IPS-NIHi7 (cell line): ENCODE measurements around the gene RRP12.
"Not testable (repeated sequence)": the region's sequence is repeated elsewhere in the genome, so short reads cannot be mapped to it uniquely, and the experiment has no call there.

Experiments
- DNase-seq: peaks from one replicate; pipeline ENCODE4 v3.0.0; 2012; ENCODE audit warnings: mixed read lengths; ENCODE audit errors: extremely low spot score

The RRP12 gene, protein sequence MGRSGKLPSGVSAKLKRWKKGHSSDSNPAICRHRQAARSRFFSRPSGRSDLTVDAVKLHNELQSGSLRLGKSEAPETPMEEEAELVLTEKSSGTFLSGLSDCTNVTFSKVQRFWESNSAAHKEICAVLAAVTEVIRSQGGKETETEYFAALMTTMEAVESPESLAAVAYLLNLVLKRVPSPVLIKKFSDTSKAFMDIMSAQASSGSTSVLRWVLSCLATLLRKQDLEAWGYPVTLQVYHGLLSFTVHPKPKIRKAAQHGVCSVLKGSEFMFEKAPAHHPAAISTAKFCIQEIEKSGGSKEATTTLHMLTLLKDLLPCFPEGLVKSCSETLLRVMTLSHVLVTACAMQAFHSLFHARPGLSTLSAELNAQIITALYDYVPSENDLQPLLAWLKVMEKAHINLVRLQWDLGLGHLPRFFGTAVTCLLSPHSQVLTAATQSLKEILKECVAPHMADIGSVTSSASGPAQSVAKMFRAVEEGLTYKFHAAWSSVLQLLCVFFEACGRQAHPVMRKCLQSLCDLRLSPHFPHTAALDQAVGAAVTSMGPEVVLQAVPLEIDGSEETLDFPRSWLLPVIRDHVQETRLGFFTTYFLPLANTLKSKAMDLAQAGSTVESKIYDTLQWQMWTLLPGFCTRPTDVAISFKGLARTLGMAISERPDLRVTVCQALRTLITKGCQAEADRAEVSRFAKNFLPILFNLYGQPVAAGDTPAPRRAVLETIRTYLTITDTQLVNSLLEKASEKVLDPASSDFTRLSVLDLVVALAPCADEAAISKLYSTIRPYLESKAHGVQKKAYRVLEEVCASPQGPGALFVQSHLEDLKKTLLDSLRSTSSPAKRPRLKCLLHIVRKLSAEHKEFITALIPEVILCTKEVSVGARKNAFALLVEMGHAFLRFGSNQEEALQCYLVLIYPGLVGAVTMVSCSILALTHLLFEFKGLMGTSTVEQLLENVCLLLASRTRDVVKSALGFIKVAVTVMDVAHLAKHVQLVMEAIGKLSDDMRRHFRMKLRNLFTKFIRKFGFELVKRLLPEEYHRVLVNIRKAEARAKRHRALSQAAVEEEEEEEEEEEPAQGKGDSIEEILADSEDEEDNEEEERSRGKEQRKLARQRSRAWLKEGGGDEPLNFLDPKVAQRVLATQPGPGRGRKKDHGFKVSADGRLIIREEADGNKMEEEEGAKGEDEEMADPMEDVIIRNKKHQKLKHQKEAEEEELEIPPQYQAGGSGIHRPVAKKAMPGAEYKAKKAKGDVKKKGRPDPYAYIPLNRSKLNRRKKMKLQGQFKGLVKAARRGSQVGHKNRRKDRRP (N-terminal part only)

DNA sequence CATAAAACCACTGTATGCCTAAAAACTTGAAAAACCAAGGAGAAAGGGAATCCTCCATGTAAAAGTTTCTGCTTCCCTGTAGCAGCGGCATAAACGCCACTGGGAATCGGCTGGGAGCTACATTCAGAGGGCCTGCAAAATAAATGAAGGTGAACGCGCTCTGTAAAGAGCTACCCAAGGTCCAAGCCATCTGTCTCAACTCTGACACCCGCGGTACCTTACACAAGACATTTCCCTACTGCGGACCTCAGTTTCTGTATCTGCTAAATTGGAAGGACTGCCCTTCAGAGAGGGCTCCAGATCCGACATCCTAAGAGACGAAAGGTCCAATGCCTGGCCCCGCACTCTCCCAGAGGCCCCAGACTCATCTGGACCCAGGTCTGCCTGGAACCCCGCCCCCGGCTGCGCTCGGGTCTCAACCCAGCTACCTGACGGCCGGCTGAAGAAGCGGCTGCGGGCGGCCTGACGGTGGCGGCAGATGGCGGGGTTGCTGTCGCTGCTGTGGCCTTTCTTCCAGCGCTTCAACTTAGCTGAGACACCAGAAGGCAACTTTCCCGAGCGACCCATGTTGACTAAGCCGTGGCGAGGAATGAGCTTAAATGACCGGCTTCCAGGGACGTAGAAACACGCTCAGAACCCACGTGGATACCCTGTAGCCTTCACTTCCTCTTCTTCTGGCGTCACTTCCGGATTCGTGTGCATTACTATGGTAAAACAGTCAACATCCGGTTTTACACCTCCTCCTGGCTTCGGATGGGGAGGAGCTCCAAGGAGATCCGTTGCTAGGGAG is at the start of gene RRP12:
TSS of gene RRP12 (minus strand) at position 676 of the 790 bp plus-strand sequence. CDS start at position 567, 109 bp downstream.
- DNase-seq: peak; percentile 98

DNA sequence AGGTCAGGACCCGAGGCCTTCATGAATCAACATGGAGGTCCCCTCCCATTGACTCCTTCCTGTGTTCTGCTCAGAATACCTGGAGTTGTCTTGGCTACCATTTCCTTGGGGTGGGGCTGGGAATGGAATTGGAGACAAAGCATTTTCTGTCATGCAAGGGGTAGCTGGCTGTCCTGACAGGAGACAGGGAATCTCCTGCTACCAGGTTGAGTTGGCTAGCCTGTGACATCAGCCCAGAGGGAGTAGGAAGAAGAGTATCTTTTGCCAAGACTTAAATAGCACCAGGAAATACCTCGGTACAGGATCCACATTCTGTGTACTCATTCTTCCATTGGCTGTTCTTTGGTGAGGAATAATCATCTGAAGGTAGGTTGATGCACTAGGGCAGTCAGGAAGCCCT is 49.7 kb upstream of the RRP12 start:
- DNase-seq: no peak

DNA sequence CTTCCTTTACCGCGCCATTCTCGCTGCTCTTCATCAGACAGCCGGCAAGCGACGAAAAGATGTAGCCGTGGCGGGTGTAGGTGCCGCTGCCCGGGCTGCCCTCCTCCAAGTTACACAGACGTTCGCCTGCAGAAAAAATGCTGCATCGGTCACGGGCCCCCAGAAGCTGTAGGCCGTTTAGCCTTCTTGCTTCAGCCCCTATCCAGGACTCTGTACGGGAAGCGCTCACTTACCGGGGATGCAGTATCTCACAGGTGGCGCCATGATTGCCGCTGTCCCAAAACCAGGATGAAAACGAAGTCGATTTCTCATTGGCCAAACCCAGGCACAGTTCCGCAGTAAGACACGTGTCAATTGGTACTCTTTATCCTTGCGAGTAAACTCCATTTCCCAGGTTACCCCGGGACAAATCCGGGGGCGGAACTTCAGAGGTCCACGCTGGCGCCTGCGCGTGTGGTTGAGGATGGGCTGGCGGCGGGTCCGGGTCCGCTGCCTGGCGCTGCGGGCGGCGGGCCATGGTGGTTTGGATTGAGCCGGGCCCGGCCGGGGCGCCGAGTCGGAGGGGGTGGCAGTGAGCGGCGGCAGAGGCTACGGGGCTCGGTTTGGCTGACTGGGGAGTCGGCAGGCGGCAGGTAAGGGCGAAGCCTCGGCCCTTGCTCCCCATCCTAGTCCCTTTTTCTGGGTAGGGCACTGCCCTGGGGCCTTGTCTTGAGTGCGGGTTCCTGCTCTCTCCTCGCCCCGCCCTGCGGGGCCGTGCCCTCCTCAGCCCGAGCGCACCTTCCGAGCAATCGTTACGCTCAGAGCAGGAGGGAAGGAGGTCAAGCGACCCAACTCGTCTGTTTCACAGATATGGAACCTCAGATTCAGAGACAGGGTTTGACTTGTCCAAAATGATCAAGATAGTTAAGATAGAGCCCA is 44.8 kb upstream of the RRP12 start, which contains the start of the genes EXOSC1 and ZDHHC16:
TSS of gene EXOSC1 (minus strand) at position 285 of the 918 bp plus-strand sequence. CDS start at position 264, 21 bp downstream.
TSS of gene ZDHHC16 (plus strand) at position 454 of the 918 bp plus-strand sequence. CDS start 5,501 bp downstream, outside the sequence.
- DNase-seq: peak; percentile 99

GRCh38 chr10:97445357-97445721 is 44.2 kb upstream of the RRP12 start:
- DNase-seq: no peak

GRCh38 chr10:97444212-97444611 is 43.1 kb upstream of the RRP12 start:
- no peak for DNase-seq

- no peak for DNase-seq
Observed at GRCh38 chr10:97442277-97442676, 41.1 kb upstream of the RRP12 start.

GRCh38 chr10:97435211-97435610 is 34.1 kb upstream of the RRP12 start:
- no peak for DNase-seq

GRCh38 chr10:97434557-97434956 is 33.4 kb upstream of the RRP12 start:
- no peak for DNase-seq

GRCh38 chr10:97434055-97434454 is 32.9 kb upstream of the RRP12 start:
- DNase-seq: no peak

DNA sequence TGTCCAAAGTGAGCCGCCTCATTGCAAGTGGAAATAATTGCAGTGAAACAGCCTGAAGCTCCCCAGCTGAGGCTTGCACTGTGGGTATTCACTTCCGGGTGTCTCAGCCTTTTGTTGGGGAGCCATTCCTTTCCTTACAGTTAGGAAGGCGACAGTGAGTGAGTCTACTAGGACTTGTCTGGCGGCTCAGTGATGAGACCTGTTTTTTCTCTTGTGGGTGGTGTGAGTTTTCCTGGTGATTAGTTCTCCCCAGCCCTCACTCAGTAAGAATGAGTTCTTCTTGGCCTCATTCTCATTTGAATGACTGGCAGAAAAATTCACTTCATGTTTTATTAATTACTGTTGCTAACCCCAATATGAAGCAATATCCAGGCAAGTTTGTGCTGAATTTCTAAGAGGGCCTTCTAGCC is 27.4 kb upstream of the RRP12 start:
- DNase-seq: no peak

GRCh38 chr10:97427571-97428179 is 26.5 kb upstream of the RRP12 start:
- DNase-seq: peak; percentile 64

DNA sequence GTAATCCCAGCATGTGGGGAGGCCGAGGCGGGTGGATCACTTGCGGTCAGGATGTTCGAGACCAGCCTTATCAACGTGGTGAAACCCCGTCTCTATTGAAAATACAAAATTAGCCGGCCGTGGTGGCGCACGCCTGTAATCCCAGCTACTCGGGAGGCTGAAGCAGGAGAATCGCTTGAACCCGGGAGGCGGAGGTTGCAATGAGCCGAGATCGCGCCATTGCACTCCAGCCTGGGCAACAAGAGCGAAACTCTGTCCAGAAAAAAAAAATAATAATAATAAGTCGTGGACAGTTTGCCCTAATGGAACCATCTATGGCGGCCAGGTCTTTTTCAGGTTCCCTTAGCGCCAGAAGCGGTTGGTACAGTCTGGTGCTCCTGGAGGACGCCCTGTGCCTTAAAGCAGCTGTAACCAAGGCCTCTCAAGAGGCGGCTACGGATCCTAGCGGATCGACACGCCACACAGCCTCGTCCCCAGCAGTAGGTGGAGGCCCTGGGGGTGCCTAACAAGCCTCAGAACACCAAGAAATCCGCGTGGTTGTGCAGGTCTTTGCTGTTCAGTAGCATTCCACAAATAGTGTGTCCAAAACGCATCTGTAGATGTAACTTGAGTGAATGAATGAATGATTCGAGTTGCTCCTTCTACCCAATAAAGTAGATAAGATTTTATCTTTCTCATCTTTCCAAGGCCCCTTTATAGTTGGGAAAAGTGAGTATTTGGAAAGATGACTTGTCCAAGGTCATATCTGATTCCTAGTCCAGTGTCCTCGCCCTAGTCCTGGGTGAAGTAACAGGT is 25.8 kb upstream of the RRP12 start:
- no peak for DNase-seq

- peak; percentile 99 for DNase-seq
Observed at GRCh38 chr10:97425964-97426775, 25.0 kb upstream of the RRP12 start, which contains the start of gene PGAM1. TSS of gene PGAM1 (plus strand) at chr10:97426191. CDS start at chr10:97426308, 117 bp downstream.

DNA sequence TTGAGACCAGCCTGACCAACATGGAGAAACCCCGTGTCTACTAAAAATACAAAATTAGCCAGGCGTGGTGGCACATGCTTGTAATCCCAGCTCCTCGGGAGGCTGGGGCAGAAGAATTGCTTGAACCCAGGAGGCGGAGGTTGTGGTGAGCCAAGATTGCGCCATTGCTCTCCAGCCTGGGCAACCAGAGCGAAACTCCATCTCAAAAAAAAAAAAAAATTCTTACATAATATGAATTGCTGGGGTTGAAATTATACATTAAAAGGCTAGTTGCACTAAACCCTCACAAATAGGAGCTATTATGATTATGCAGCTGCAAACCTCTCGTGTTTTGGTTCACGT is 22.6 kb upstream of the RRP12 start:
- not testable (repeated sequence) for DNase-seq

DNA sequence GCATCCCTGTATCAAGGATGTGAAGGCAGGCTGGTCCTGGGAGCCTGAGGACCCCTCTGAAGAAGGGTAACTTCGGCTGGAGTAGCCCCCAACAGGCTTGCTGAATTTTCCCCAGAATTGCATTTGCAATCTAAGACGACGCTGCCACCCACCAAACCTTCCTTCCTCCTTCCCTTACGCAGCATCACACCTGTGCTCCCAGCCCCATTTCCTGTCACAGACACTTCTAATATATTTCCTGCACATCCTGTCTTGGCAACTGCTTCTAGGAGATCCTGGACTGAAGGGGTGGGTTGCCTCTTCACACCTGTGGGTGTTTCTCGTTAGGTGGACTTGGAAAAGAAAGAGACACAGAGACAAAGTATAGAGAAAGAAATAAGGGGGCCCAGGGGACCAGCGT is 15.4 kb upstream of the RRP12 start:
- no peak for DNase-seq

DNA sequence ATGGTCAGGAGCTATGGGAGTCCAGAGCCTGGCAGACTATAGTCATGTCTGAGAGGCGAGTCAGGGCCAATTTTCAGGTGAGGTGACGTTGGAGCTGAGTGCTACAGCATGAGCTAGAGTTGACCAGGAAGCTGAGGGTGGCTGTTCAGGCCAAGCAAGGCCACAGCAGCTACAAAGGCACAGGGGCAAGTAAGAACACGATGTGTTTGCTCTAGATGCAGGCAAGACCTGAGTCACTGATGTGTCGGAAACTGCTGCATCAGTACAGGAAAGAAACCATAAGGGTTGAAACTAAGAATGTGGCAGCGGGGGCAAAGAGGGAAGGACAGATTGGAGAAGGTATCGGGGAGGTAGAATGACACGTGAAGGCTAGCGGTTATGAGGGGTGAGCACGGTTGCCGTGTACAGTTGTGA is 11.8 kb upstream of the RRP12 start:
- no peak for DNase-seq

DNA sequence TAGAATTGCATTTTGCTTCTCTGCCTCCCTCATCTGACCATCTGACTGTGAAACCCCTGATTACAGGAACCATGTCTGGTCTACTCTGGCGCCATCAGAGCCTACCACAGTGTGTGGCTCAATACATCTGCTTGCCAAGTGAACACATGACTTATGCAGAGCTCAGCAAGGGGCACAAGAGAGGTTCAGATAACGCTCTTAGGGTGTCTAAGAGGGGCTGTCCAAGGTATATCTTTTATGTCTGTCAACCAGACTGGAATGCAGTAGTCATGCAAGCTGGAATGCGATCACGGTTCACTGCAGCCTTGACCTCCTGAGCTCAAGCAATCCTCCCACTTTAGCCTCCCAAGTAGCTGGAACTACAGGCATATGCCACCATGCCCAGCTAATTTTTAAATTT is 10.3 kb upstream of the RRP12 start:
- no peak for DNase-seq
